ENCODE results near the gene ABCB4. TPM values are rescaled to one million over a fixed set of nuclear protein-coding genes. Genes with fewer than 3 reads are reported as not detected.
"Not testable (repeated sequence)": the region's sequence is repeated elsewhere in the genome, so short reads cannot be mapped to it uniquely, and the experiment has no call there.

Gene ABCB4
- total RNA-seq, 4 donors from 2014 or later: 0.17 to 4.3 (median 3.7) TPM; not detected in 1

DNA sequence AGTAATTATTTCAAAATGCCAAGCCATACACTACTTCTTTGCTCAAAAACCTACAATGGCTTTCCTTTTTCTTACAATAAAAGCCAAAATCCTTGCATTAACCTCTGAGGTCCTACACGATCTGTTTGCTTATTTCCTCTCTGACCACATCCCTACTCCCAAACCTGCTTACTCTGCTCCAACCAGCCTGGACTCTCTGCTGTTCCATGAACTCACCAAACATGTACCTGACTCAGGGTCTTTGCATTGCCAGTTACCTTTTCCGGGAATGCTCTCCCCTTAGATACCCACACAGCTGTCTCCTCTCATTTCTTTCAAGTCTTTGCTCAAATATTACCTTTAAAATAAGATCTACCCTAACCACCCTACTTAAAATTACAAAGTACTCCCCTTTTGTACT lies 2.3 kb downstream of the ABCB4 start:
- TF ChIP-seq, protein P1, sequence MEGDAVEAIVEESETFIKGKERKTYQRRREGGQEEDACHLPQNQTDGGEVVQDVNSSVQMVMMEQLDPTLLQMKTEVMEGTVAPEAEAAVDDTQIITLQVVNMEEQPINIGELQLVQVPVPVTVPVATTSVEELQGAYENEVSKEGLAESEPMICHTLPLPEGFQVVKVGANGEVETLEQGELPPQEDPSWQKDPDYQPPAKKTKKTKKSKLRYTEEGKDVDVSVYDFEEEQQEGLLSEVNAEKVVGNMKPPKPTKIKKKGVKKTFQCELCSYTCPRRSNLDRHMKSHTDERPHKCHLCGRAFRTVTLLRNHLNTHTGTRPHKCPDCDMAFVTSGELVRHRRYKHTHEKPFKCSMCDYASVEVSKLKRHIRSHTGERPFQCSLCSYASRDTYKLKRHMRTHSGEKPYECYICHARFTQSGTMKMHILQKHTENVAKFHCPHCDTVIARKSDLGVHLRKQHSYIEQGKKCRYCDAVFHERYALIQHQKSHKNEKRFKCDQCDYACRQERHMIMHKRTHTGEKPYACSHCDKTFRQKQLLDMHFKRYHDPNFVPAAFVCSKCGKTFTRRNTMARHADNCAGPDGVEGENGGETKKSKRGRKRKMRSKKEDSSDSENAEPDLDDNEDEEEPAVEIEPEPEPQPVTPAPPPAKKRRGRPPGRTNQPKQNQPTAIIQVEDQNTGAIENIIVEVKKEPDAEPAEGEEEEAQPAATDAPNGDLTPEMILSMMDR (IDR thresholded peaks at IDR 0.05): no peak
- TF ChIP-seq POLR2A (IDR thresholded peaks at IDR 0.05): no peak
- no peaks in the 10 kb centered on the region for H3K27me3 ChIP-seq
- no peaks in the 10 kb centered on the region for H3K36me3 ChIP-seq
- no peak overlapping the region for H3K27ac ChIP-seq
- intact Hi-C loops (cut with DNase I): no loop called here
- H3K4me3 ChIP-seq (replicated peaks in 1 of 3): no peak overlapping the region
- no peaks in the 10 kb centered on the region for H3K4me1 ChIP-seq
- WGBS, 2 donors: 80 to 82% methylated on average over 2 of the region's 2 CpGs
- no peaks in the 10 kb centered on the region for H3K9me3 ChIP-seq
- no peak for DNase-seq

DNA sequence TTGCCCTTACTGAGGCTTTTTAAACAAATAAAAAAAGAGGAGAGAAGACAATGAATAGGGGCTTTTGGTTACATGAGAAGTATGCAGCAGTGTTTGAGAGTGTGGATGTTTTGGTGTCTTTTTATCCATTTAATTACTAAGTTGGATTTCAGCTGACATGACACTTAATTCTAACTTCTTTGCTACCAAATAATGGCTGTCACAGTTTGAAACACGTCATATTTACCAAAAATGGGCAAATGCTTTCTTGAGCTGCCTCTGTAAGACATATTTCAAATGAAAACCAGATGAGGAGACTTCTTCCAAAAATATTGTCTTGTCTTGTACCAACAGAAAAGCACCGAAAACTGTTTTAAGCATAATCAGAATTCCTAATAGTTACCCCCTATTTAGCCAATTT lies 4.0 kb downstream of the ABCB4 start:
- Histone ChIP-seq H3K36me3 (no peaks in the 10 kb centered on the region), H3K4me3 (replicated peaks in 1 of 3) (no peak overlapping the region), H3K27me3 (no peaks in the 10 kb centered on the region), H3K4me1 (no peaks in the 10 kb centered on the region), H3K9me3 (no peaks in the 10 kb centered on the region), H3K27ac (no peak overlapping the region)
- intact Hi-C loops (cut with DNase I): no loop called here
- DNase-seq: no peak
- no peak for TF ChIP-seq POLR2A (IDR thresholded peaks at IDR 0.05)
- TF ChIP-seq, protein P1 (IDR thresholded peaks at IDR 0.05): no peak
- 86 to 87% methylated on average over 2 of the region's 2 CpGs for WGBS, 2 donors

DNA sequence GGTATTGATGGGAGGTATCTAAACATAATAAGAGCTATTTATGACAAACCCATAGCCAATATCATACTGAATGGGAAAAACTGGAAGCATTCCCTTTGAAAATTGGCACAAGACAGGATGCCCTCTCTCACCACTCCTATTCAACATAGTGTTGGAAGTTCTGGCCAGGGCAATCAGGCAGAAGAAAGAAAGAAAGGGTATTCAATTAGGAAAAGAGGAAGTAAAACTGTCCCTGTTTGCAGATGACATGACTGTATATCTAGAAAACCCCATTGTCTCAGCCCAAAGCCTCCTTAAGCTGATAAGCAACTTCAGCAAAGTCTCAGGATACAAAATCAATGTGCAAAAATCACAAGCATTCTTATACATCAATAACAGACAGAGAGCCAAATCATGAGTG lies 6.3 kb downstream of the ABCB4 start:
- DNase-seq; H3K4me3 ChIP-seq (replicated peaks in 1 of 3); H3K4me1 ChIP-seq; H3K27ac ChIP-seq; H3K27me3 ChIP-seq; intact Hi-C loops (cut with DNase I); H3K36me3 ChIP-seq; H3K9me3 ChIP-seq: not testable (repeated sequence)

DNA sequence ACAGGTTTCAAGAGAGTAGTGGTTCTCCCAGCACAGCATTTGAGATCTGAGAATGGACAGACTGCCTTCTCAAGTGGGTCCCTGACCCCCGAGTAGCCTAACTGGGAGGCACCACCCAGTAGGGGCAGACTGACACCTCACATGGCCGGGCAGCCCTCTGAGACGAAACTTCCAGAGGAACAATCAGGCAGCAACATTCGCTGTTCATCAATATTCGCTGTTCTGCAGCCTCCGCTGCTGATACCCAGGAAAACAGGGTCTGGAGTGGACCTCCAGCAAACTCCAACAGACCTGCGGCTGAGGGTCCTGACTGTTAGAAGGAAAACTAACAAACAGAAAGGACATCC lies 10.0 kb downstream of the ABCB4 start:
- intact Hi-C loops (cut with DNase I); H3K36me3 ChIP-seq; H3K27ac ChIP-seq; H3K4me3 ChIP-seq (replicated peaks in 1 of 3); H3K27me3 ChIP-seq; DNase-seq; H3K9me3 ChIP-seq; H3K4me1 ChIP-seq: not testable (repeated sequence)
- WGBS, 2 donors: 71 to 84% methylated on average over 6 to 7 of the region's 7 CpGs

DNA sequence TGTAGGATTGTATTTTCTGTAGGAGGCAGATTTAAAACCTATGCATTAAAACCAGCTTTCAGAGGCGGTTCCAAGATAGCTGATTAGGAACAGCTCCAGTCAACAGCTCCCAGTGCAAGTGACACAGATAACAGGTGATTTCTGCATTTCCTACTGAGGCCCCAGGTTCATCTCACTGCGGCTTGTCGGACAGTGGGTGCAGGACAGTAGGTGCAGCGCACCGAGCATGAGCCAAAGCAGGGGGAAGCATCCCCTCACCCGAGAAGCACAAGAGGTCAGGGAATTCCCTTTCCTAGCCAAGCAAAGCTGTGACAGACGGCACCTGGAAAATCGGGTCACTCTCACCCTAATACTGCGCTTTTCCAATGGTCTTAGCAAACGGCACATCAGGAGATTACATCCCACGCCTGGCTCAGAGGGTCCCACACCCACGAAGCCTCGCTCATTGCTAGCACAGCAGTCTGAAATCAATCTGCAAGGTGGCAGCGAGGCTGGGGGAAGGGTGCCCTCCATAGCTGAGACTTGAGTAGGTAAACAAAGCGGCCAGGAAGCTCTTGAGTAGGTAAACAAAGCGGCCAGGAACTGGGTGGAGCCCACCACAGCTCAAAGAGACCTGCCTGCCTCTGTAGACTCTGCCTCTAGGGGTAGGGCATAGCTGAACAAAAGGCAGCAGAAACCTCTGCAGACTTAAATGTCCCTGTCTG lies 10.5 kb downstream of the ABCB4 start:
- H3K36me3 ChIP-seq; H3K27me3 ChIP-seq; DNase-seq; H3K4me3 ChIP-seq (replicated peaks in 1 of 3); H3K4me1 ChIP-seq; H3K9me3 ChIP-seq; intact Hi-C loops (cut with DNase I); H3K27ac ChIP-seq: not testable (repeated sequence)
- WGBS, 2 donors: 49 to 64% methylated on average over 16 of the region's 16 CpGs

DNA sequence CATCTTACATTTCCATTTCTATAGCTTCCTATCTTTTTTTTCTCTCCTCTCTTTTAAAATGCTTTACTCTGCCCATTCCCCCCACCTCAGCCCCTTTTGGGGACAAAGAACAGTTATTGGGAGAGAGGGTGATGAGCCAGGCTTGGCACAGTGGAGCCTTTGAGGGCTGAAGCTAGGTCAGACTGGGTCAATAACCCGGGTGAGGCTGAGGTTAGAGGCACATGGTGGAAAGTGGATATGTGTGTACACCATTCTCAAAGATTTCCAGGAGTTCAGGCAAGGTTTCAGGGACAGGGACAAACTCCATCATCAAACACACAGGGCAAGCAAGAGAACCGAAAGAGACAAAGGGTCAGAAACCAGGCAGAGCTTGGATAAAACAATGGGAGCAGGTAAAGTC lies 11.5 kb downstream of the ABCB4 start:
- Histone ChIP-seq H3K4me3 (replicated peaks in 1 of 3) (no peak overlapping the region), H3K9me3 (no peaks in the 10 kb centered on the region), H3K4me1 (no peaks in the 10 kb centered on the region), H3K27ac (no peak overlapping the region), H3K36me3 (no peaks in the 10 kb centered on the region), H3K27me3 (no peaks in the 10 kb centered on the region)
- DNase-seq: no peak
- WGBS, 2 donors: 81 to 87% methylated on average over 2 of the region's 2 CpGs
- TF ChIP-seq, protein P1 (IDR thresholded peaks at IDR 0.05): no peak
- no peak for TF ChIP-seq POLR2A (IDR thresholded peaks at IDR 0.05)
- intact Hi-C loops (cut with DNase I): no loop called here

DNA sequence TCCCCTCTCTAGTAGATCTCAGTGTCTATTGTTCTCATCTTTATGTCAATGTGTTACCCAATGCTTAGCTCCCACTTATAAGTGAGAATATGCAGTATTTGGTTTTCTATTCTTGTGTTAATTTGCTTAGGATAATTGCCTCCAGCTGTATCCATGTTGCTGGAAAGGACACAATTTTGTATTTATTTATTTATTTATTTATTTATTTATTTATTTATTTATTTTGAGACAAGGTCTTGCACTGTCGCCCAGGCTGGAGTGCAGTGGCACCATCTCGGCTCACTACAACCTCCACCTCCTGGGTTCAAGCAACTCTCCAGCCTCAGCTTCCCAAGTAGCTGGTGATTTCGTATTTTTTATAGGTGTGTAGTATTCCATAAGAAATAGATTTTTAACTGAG lies 15.0 kb downstream of the ABCB4 start:
- H3K36me3 ChIP-seq; H3K9me3 ChIP-seq; H3K27me3 ChIP-seq; intact Hi-C loops (cut with DNase I); DNase-seq; H3K27ac ChIP-seq; H3K4me1 ChIP-seq; H3K4me3 ChIP-seq (replicated peaks in 1 of 3): not testable (repeated sequence)
- 91 to 95% methylated on average over 3 of the region's 3 CpGs for WGBS, 2 donors

Data from thyroid gland (tissue), 4 donors.